ENCODE data around the gene LRRC36. TPM values are rescaled to one million over a fixed set of nuclear protein-coding genes. Genes with fewer than 3 reads are reported as not detected.

The LRRC36 gene
- total and polyA plus RNA-seq, 8 donors: 3.0 to 73.6 (median 55.7) TPM

GRCh38 chr16:67430504-67430976 is 103.9 kb downstream of the LRRC36 start:
- DNase-seq (peak in 1 of 4 donors; percentile 84), ATAC-seq (peak; percentile 39)
- Histone ChIP-seq H3K27me3 (peaks cover 13 to 46% of the 10 kb centered on the region in 2 donors), H3K9me3 (no peaks in the 10 kb centered on the region), H3K27ac (no peak overlapping the region), H3K36me3 (peaks cover 0 to 3% of the 10 kb centered on the region in 2 donors), H3K4me1 (peaks cover 21 to 45% of the 10 kb centered on the region in 2 donors), H3K4me3 (peak overlapping the region; percentile 33 to 48)
- TF ChIP-seq CTCF (IDR thresholded peaks at IDR 0.05): no peak
- intact Hi-C loops (cut with DNase I): no loop called here

- H3K36me3 ChIP-seq: peaks cover 0 to 9% of the 10 kb centered on the region in 2 donors
- ATAC-seq (peak; percentile 63), DNase-seq (peak in 2 of 4 donors; percentile 57 to 90)
- peak within 1 kb of the TSS; percentile 33 to 48 for H3K4me3 ChIP-seq
- peaks cover 21 to 46% of the 10 kb centered on the region in 2 donors for H3K4me1 ChIP-seq
- peaks cover 13 to 46% of the 10 kb centered on the region in 2 donors for H3K27me3 ChIP-seq
- no peaks in the 10 kb centered on the region for H3K9me3 ChIP-seq
- no peak within 1 kb of the TSS for H3K27ac ChIP-seq
- intact Hi-C loops (cut with DNase I): no loop called here
- no peak for TF ChIP-seq CTCF (IDR thresholded peaks at IDR 0.05)
Measured at GRCh38 chr16:67430977-67431774, 104.6 kb downstream of the LRRC36 start, which contains the start of gene HSD11B2. HSD11B2 (plus strand) TSS chr16:67431121; CDS start chr16:67431249, 128 bp downstream.

GRCh38 chr16:67431775-67432505 is 105.3 kb downstream of the LRRC36 start:
- H3K36me3 ChIP-seq: peaks cover 0 to 16% of the 10 kb centered on the region in 2 donors
- peak overlapping the region; percentile 33 to 48 for H3K4me3 ChIP-seq
- DNase-seq (no peak), ATAC-seq (no peak)
- intact Hi-C loops (cut with DNase I): no loop called here
- H3K9me3 ChIP-seq: no peaks in the 10 kb centered on the region
- no peak for TF ChIP-seq CTCF (IDR thresholded peaks at IDR 0.05)
- H3K27me3 ChIP-seq: peaks cover 13 to 46% of the 10 kb centered on the region in 2 donors
- no peak overlapping the region for H3K27ac ChIP-seq
- H3K4me1 ChIP-seq: peaks cover 21 to 46% of the 10 kb centered on the region in 2 donors

- intact Hi-C loops (cut with DNase I): no loop called here
- Histone ChIP-seq H3K36me3 (peaks cover 0 to 21% of the 10 kb centered on the region in 2 donors), H3K27me3 (peaks cover 13 to 46% of the 10 kb centered on the region in 2 donors), H3K4me1 (peaks cover 21 to 46% of the 10 kb centered on the region in 2 donors), H3K27ac (no peak overlapping the region), H3K4me3 (no peak overlapping the region), H3K9me3 (no peaks in the 10 kb centered on the region)
- no peak for TF ChIP-seq CTCF (IDR thresholded peaks at IDR 0.05)
- DNase-seq (no peak), ATAC-seq (no peak)
Measured at GRCh38 chr16:67432506-67432890, 105.9 kb downstream of the LRRC36 start.
